ENCODE data around the gene EIF4E1B.

Gene EIF4E1B

GRCh38 chr5:176647843-176648473 is 17.5 kb downstream of the EIF4E1B start:
- DNase-seq = no peak

GRCh38 chr5:176648474-176649194 is 18.2 kb downstream of the EIF4E1B start:
- DNase-seq = no peak

- DNase-seq = no peak
Measured at GRCh38 chr5:176650354-176650884, 19.9 kb downstream of the EIF4E1B start.

GRCh38 chr5:176651472-176651980 is 21.1 kb downstream of the EIF4E1B start:
- no peak for DNase-seq

- DNase-seq = no peak
Measured at GRCh38 chr5:176652136-176652535, 21.7 kb downstream of the EIF4E1B start.

- peak; percentile 75 for DNase-seq
Measured at GRCh38 chr5:176653401-176654385, 23.2 kb downstream of the EIF4E1B start.

- DNase-seq = no peak
Measured at GRCh38 chr5:176654856-176655255, 24.4 kb downstream of the EIF4E1B start.

- no peak for DNase-seq
Measured at GRCh38 chr5:176656467-176656990, 26.1 kb downstream of the EIF4E1B start.

- peak; percentile 72 for DNase-seq
Measured at GRCh38 chr5:176658007-176658599, 27.6 kb downstream of the EIF4E1B start.

- peak; percentile 18 for DNase-seq
Measured at GRCh38 chr5:176658817-176659511, 28.5 kb downstream of the EIF4E1B start.

GRCh38 chr5:176659512-176659839 is 29.0 kb downstream of the EIF4E1B start:
- no peak for DNase-seq

- DNase-seq = no peak
Measured at GRCh38 chr5:176659860-176660461, 29.5 kb downstream of the EIF4E1B start.

GRCh38 chr5:176660530-176660859 is 30.0 kb downstream of the EIF4E1B start:
- DNase-seq = no peak

GRCh38 chr5:176660860-176661641 is 30.6 kb downstream of the EIF4E1B start:
- peak; percentile 77 for DNase-seq

GRCh38 chr5:176661676-176662075 is 31.2 kb downstream of the EIF4E1B start:
- no peak for DNase-seq

GRCh38 chr5:176662371-176663333 is 32.2 kb downstream of the EIF4E1B start:
- DNase-seq = no peak

- no peak for DNase-seq
Measured at GRCh38 chr5:176663566-176663965, 33.1 kb downstream of the EIF4E1B start.

GRCh38 chr5:176664479-176664878 is 34.0 kb downstream of the EIF4E1B start:
- DNase-seq = no peak

GRCh38 chr5:176664886-176665285 is 34.4 kb downstream of the EIF4E1B start:
- no peak for DNase-seq
